ENCODE results near the gene TBC1D4.

DNA sequence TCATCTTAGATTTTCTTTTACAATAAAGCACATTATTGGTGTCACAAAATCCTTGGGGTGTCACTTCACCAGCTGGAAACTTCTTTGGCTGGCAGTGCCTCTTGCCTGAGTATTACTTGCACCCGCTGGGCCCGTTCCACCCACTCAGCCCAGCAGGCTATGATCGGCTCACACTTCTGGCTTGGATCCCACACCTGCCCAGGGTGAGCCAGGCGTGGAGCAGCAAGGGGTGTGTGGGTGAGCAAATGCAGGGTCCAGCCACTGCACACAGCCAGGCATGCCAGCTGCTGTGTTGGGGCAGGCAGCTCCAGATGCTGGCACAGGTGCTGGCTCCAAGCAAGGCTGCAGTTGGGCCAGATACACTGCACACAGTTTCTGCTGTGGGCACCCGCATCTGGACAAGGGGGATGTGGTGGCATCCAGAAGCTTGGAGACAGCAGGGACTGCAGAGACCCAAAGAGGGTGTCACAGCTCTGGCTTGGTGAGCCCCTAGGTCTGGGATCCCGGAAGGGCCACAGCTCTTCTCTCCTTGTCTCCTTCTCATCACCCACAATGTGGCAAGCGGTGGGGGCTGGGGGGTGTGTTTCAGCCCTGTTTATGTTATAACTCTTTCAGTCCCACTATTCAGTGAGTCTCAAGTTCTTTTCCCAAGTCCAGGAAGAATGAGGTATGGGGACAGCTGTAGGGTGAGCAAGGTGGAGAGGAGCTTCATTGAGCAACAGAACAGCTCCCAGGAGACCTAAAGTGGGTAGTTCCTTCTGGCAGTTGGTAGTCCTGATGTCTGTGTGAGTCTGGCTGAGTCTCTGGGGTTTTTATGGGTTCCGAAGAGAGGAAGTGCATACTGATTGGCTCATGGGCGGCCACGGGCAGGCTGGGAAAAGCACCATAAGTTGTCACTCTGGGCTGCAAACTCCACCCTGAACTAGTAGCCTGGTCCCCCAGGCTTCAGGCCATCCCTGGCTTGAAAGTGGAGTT, 25.3 kb upstream of the TBC1D4 start:
- TF ChIP-seq, protein P1, sequence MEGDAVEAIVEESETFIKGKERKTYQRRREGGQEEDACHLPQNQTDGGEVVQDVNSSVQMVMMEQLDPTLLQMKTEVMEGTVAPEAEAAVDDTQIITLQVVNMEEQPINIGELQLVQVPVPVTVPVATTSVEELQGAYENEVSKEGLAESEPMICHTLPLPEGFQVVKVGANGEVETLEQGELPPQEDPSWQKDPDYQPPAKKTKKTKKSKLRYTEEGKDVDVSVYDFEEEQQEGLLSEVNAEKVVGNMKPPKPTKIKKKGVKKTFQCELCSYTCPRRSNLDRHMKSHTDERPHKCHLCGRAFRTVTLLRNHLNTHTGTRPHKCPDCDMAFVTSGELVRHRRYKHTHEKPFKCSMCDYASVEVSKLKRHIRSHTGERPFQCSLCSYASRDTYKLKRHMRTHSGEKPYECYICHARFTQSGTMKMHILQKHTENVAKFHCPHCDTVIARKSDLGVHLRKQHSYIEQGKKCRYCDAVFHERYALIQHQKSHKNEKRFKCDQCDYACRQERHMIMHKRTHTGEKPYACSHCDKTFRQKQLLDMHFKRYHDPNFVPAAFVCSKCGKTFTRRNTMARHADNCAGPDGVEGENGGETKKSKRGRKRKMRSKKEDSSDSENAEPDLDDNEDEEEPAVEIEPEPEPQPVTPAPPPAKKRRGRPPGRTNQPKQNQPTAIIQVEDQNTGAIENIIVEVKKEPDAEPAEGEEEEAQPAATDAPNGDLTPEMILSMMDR (IDR thresholded peaks at IDR 0.05; ENCODE audit: low read length) = no peak
- TF ChIP-seq EZH2 (optimal IDR thresholded peaks at IDR 0.05; ENCODE audit: low read depth, low read length) = no peak
